ENCODE measurements around the gene PBX2.
"Not testable (repeated sequence)": the region's sequence is repeated elsewhere in the genome, so short reads cannot be mapped to it uniquely, and the experiment has no call there.

The PBX2 gene

GRCh38 chr6:32189069-32189741, 797 bp downstream of the PBX2 start:
- DNase-seq, result no peak
- H3F3A ChIP-seq (ENCODE audit: insufficient read depth, low read length), result peaks cover 12% of the 10 kb centered on the region; the same call in 1 of the 2 replicates
- H3K79me2 ChIP-seq (ENCODE audit: low read length), result peaks cover 32% of the 10 kb centered on the region
- H3K4me2 ChIP-seq (ENCODE audit: low read depth, low read length), result peak overlapping the region; percentile 97
- H2AFZ ChIP-seq (ENCODE audit: low read length), result no peak overlapping the region
- H3K4me3 ChIP-seq (ENCODE audit: low read length), result peak overlapping the region; percentile 58
- H3K9me3 ChIP-seq (replicated peaks; ENCODE audit: insufficient read depth, low read length), result no peaks in the 10 kb centered on the region
- no peaks in the 10 kb centered on the region for H3K27me3 ChIP-seq (replicated peaks; ENCODE audit: insufficient read depth, low read length)
- no peaks in the 10 kb centered on the region for H3K36me3 ChIP-seq (replicated peaks; ENCODE audit: insufficient read depth, low read length)
- H3K4me1 ChIP-seq (ENCODE audit: low read length), result peaks cover 22% of the 10 kb centered on the region
- H3K9ac ChIP-seq (ENCODE audit: low read length), result peak overlapping the region; percentile 76
- H4K20me1 ChIP-seq (ENCODE audit: insufficient read depth, low read length), result no peaks in the 10 kb centered on the region
- no peaks in the 10 kb centered on the region for H3K9me2 ChIP-seq (replicated peaks; ENCODE audit: insufficient read depth, low read length)
- TF ChIP-seq EZH2phosphoT487 (IDR thresholded peaks at IDR 0.05; ENCODE audit: low read length) (no peak), CTCF (IDR thresholded peaks at IDR 0.05; ENCODE audit: low read length) (no peak), EZH2 (optimal IDR thresholded peaks at IDR 0.05; ENCODE audit: low read depth, low read length) (no peak)
- H3K27ac ChIP-seq (ENCODE audit: low read length), result no peak overlapping the region

GRCh38 chr6:32188381-32189068, 1.5 kb downstream of the PBX2 start:
- H3K9ac ChIP-seq (ENCODE audit: low read length), result peak overlapping the region; percentile 76; the same call in 1 of the 2 replicates
- no peak for DNase-seq
- H3K27me3 ChIP-seq (replicated peaks; ENCODE audit: insufficient read depth, low read length), result no peaks in the 10 kb centered on the region
- peaks cover 32% of the 10 kb centered on the region for H3K79me2 ChIP-seq (ENCODE audit: low read length)
- TF ChIP-seq EZH2 (optimal IDR thresholded peaks at IDR 0.05; ENCODE audit: low read depth, low read length) (no peak), EZH2phosphoT487 (IDR thresholded peaks at IDR 0.05; ENCODE audit: low read length) (no peak), CTCF (IDR thresholded peaks at IDR 0.05; ENCODE audit: low read length) (no peak)
- no peaks in the 10 kb centered on the region for H3K36me3 ChIP-seq (replicated peaks; ENCODE audit: insufficient read depth, low read length)
- H3K4me3 ChIP-seq (ENCODE audit: low read length), result peak overlapping the region; percentile 58; the same call in 1 of the 2 replicates
- H3K27ac ChIP-seq (ENCODE audit: low read length), result no peak overlapping the region
- H3K9me3 ChIP-seq (replicated peaks; ENCODE audit: insufficient read depth, low read length), result no peaks in the 10 kb centered on the region
- H3K9me2 ChIP-seq (replicated peaks; ENCODE audit: insufficient read depth, low read length), result no peaks in the 10 kb centered on the region
- H3F3A ChIP-seq (ENCODE audit: insufficient read depth, low read length), result peaks cover 7% of the 10 kb centered on the region; the same call in 1 of the 2 replicates
- H2AFZ ChIP-seq (ENCODE audit: low read length), result no peak overlapping the region
- no peaks in the 10 kb centered on the region for H4K20me1 ChIP-seq (ENCODE audit: insufficient read depth, low read length)
- peaks cover 19% of the 10 kb centered on the region for H3K4me1 ChIP-seq (ENCODE audit: low read length)
- peak overlapping the region; percentile 97; the same call in 1 of the 2 replicates for H3K4me2 ChIP-seq (ENCODE audit: low read depth, low read length)

GRCh38 chr6:32187725-32188380, 2.1 kb downstream of the PBX2 start:
- H2AFZ ChIP-seq (ENCODE audit: low read length); H3K9me3 ChIP-seq (replicated peaks; ENCODE audit: insufficient read depth, low read length); H3K36me3 ChIP-seq (replicated peaks; ENCODE audit: insufficient read depth, low read length); H3K9me2 ChIP-seq (replicated peaks; ENCODE audit: insufficient read depth, low read length); H3K4me2 ChIP-seq (ENCODE audit: low read depth, low read length); DNase-seq; H3K27me3 ChIP-seq (replicated peaks; ENCODE audit: insufficient read depth, low read length); H4K20me1 ChIP-seq (ENCODE audit: insufficient read depth, low read length); H3K27ac ChIP-seq (ENCODE audit: low read length); H3K4me3 ChIP-seq (ENCODE audit: low read length); H3K9ac ChIP-seq (ENCODE audit: low read length); H3F3A ChIP-seq (ENCODE audit: insufficient read depth, low read length): not testable (repeated sequence)
- Histone ChIP-seq H3K79me2 (ENCODE audit: low read length) (peaks cover 32% of the 10 kb centered on the region), H3K4me1 (ENCODE audit: low read length) (peaks cover 16% of the 10 kb centered on the region)

Data from MM.1S (cell line).